H9 (cell line): ENCODE measurements around the gene PRR35. TPM values are rescaled to one million over a fixed set of nuclear protein-coding genes. Genes with fewer than 3 reads are reported as not detected.
A peak's percentile ranks its signal among the peaks of the same experiment; 100 is the strongest.

Experiments used
- DNase-seq: peaks from one replicate; pipeline ENCODE4 v3.0.0-alpha.2; 2017
- H2AFZ ChIP-seq: one replicate; pipeline ENCODE4 v1.6.1; 2013; ENCODE audit warnings: mild to moderate bottlenecking, low read length, control low read depth, moderate library complexity
- H2AK5ac ChIP-seq: 2 replicates; pipeline ENCODE4 v1.6.1; 2013; ENCODE audit warnings: low read length, control low read depth, mixed read lengths; ENCODE audit not compliant: insufficient read length
- H2BK120ac ChIP-seq: one replicate; pipeline ENCODE4 v1.6.1; 2013; ENCODE audit warnings: low read depth, mild to moderate bottlenecking, low read length, control low read depth, inconsistent platforms; ENCODE audit not compliant: poor library complexity, severe bottlenecking
- H2BK12ac ChIP-seq: 2 replicates; pipeline ENCODE4 v1.6.1; 2013; ENCODE audit warnings: low read length, control low read depth, mixed read lengths, low read depth; ENCODE audit not compliant: insufficient read length
- H2BK15ac ChIP-seq: 2 replicates; pipeline ENCODE4 v1.6.1; 2013; ENCODE audit warnings: low read depth, low read length, control low read depth
- H2BK20ac ChIP-seq: one replicate; pipeline ENCODE4 v1.6.1; 2013; ENCODE audit warnings: low read depth, mild to moderate bottlenecking, low read length, control low read depth, inconsistent platforms; ENCODE audit not compliant: poor library complexity, severe bottlenecking
- H2BK5ac ChIP-seq: 2 replicates; pipeline ENCODE4 v1.6.1; 2013; ENCODE audit warnings: low read length, control low read depth, mixed read lengths; ENCODE audit not compliant: insufficient read length
- H3K14ac ChIP-seq: 2 replicates; pipeline ENCODE4 v1.6.1; 2013; ENCODE audit warnings: low read length, control low read depth; ENCODE audit not compliant: insufficient read depth
- H3K18ac ChIP-seq: 2 replicates; pipeline ENCODE4 v1.6.1; 2013; ENCODE audit warnings: low read depth, mild to moderate bottlenecking, mixed read lengths, low read length, control low read depth; ENCODE audit not compliant: insufficient read length
- H3K23ac ChIP-seq: 2 replicates; pipeline ENCODE4 v1.6.1; 2013; ENCODE audit warnings: low read length, control low read depth, mixed read lengths, low read depth; ENCODE audit not compliant: insufficient read length
- H3K23me2 ChIP-seq: 2 replicates; pipeline ENCODE4 v1.6.1; 2013; ENCODE audit warnings: low read depth, mild to moderate bottlenecking, mixed read lengths, low read length, control low read depth; ENCODE audit not compliant: insufficient read length, poor library complexity, severe bottlenecking
- H3K27ac ChIP-seq: 2 replicates; pipeline ENCODE4 v1.5.1; 2013; ENCODE audit warnings: low read length, control low read depth, mixed read lengths, low read depth; ENCODE audit not compliant: insufficient read length
- H3K27me3 ChIP-seq: 2 replicates; pipeline ENCODE4 v1.6.1; 2013; ENCODE audit warnings: low read length, control low read depth, inconsistent platforms; ENCODE audit not compliant: insufficient read depth
- H3K4ac ChIP-seq: 2 replicates; pipeline ENCODE4 v1.6.1; 2013; ENCODE audit warnings: low read depth, mild to moderate bottlenecking, control low read depth, inconsistent platforms, low read length, moderate library complexity
- H3K4me1 ChIP-seq: 2 replicates; pipeline ENCODE4 v1.6.1; 2013; ENCODE audit warnings: low read length, control low read depth, inconsistent platforms; ENCODE audit not compliant: insufficient read depth
- H3K4me2 ChIP-seq: 2 replicates; pipeline ENCODE4 v1.6.1; 2013; ENCODE audit warnings: low read length, control low read depth, mixed read lengths; ENCODE audit not compliant: insufficient read length, insufficient read depth
- H3K56ac ChIP-seq: 2 replicates; pipeline ENCODE4 v1.6.1; 2013; ENCODE audit warnings: low read depth, mild to moderate bottlenecking, mixed read lengths, low read length, control low read depth; ENCODE audit not compliant: insufficient read length
- H3K79me1 ChIP-seq: 2 replicates; pipeline ENCODE4 v1.6.1; 2013; ENCODE audit warnings: low read depth, mild to moderate bottlenecking, moderate library complexity, low read length, control low read depth, inconsistent platforms; ENCODE audit not compliant: insufficient read depth, poor library complexity, severe bottlenecking
- H3K79me2 ChIP-seq: 2 replicates; pipeline ENCODE4 v1.6.1; 2013; ENCODE audit warnings: low read length, control low read depth, inconsistent platforms; ENCODE audit not compliant: insufficient read depth
- H3K9ac ChIP-seq: 2 replicates; pipeline ENCODE4 v1.6.1; 2013; ENCODE audit warnings: low read length, control low read depth, mixed read lengths; ENCODE audit not compliant: insufficient read length; ENCODE audit errors: extremely low read depth
- H3K9me3 ChIP-seq: one replicate; pipeline ENCODE4 v1.6.1; 2013; ENCODE audit warnings: low read depth, low read length, inconsistent platforms; ENCODE audit not compliant: control insufficient read depth
- H3T11ph ChIP-seq: one replicate; pipeline ENCODE4 v1.6.1; 2013; ENCODE audit warnings: mild to moderate bottlenecking, low read length, control low read depth, inconsistent platforms
- H4K20me1 ChIP-seq: one replicate; pipeline ENCODE4 v1.6.1; 2013; ENCODE audit not compliant: control insufficient read depth, insufficient read length, insufficient read depth
- H4K5ac ChIP-seq: 2 replicates; pipeline ENCODE4 v1.6.1; 2013; ENCODE audit warnings: low read depth, mild to moderate bottlenecking, mixed read lengths, low read length, control low read depth; ENCODE audit not compliant: insufficient read length
- H4K8ac ChIP-seq: replicated peaks from 2 replicates; pipeline ENCODE4 v1.6.1; 2013; ENCODE audit warnings: low read length, control low read depth, mixed read lengths, low read depth; ENCODE audit not compliant: insufficient read length
- H4K91ac ChIP-seq: 2 replicates; pipeline ENCODE4 v1.6.1; 2013; ENCODE audit warnings: low read depth, mild to moderate bottlenecking, moderate library complexity, mixed read lengths, low read length, control low read depth; ENCODE audit not compliant: insufficient read length
- H3K27ac Mint-ChIP-seq, 3 experiments: 2 replicates in 2 of 3; 3 replicates in 1 of 3; pipeline ENCODE4 v1.8.0; 2020 to 2021; ENCODE audit warnings: mixed read lengths in 3 of 3, mild to moderate bottlenecking in 1 of 3, moderate library complexity in 1 of 3
- H3K27me3 Mint-ChIP-seq: 2 replicates; pipeline ENCODE4 v1.8.0; 2021; ENCODE audit warnings: low read depth, mild to moderate bottlenecking, moderate library complexity, mixed read lengths
- H3K36me3 Mint-ChIP-seq, 3 experiments: 2 replicates in 2 of 3; 3 replicates in 1 of 3; pipeline ENCODE4 v1.8.0; 2020 to 2021; ENCODE audit warnings: low read depth in 3 of 3, mixed read lengths in 3 of 3; ENCODE audit not compliant: insufficient read depth in 1 of 3
- H3K4me1 Mint-ChIP-seq, 2 experiments: 2 replicates each; pipeline ENCODE4 v1.8.0; 2020; ENCODE audit warnings: mixed read lengths in 2 of 2
- H3K4me3 Mint-ChIP-seq, 2 experiments: 2 replicates in 1 of 2; 3 replicates in 1 of 2; pipeline ENCODE4 v1.8.0; 2020 to 2021; ENCODE audit warnings: mild to moderate bottlenecking in 2 of 2, mixed read lengths in 2 of 2, moderate library complexity in 1 of 2
- H3K9me3 Mint-ChIP-seq, 2 experiments: 2 replicates in 1 of 2; 3 replicates in 1 of 2; pipeline ENCODE4 v1.8.0; 2020; ENCODE audit warnings: mild to moderate bottlenecking in 2 of 2, mixed read lengths in 2 of 2, moderate library complexity in 1 of 2
- WGBS: extraction: QIAGEN DNeasy Blood & Tissue Kit; methylation state at CpG from one replicate; pipeline ENCODE4 v1.1.7; 2013; ENCODE audit warnings: missing lambda C conversion rate, low lambda C conversion rate, mixed read lengths; ENCODE audit not compliant: insufficient read length; ENCODE audit errors: extremely low coverage; 5-methylcytosine and 5-hydroxymethylcytosine counted together
- total RNA-seq: library from RNA; stranded (reverse); gene quantifications from 2 replicates; pipeline ENCODE4 v1.2.1, GENCODE V29; 2021
- TF ChIP-seq, protein P1 (sequence below): fragments of 200-600 bp; sonication (generic); conservative IDR thresholded peaks from 3 replicates; pipeline ENCODE4 v1.8.0; 2021; ENCODE audit warnings: antibody characterized with exemption, mild to moderate bottlenecking

Gene PRR35
- total RNA-seq, 1 experiment from 2014 or later, result 0.33 TPM

DNA sequence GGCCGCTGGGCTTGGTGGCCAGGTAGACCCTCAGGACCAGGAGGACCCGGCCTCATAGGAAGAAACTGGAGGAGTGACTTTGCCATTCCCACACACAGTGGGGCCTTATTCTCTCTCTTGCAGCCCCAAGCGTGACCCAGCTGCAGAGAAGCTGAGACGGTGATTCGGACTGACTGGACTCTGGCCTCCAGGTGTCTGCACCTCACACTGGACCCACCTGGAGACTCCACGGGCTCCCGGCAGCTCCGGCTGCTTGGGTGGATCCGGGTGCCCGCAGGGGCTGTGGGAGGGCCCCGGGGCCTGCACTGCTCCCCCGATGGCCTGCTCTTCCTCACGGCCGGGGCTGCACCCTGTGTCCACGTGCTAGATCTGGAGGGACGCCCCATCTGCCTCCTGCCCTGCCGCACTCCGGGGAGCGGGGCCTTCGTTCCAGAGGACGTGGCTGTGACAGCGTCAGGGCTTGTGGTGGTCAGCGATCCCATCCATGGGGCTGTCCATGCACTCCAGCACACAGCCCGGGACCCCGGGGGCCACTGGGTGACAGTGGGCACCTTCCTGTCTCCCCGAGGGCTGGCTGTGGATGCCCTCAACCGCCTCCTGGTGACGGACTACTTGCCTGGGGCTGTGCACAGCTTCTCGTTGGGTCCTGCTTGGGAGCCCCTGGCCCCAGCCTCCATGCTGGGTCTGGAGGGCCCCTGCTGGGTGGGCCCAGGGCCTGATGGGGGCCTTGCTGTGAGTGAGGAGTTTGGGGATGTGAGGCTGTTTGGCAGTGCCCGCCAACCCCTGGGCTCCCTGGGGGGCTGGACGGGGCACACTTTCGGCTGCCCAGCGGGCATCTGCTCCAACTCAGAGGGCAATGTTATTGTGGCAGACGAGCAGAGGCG is 7.4 kb downstream of the PRR35 start:
- H3K4me1 ChIP-seq, result no peaks in the 10 kb centered on the region
- H4K91ac ChIP-seq, result no peak overlapping the region
- no peak overlapping the region for H2BK20ac ChIP-seq
- H3K56ac ChIP-seq, result no peak overlapping the region
- no peak overlapping the region for H2BK12ac ChIP-seq
- no peak overlapping the region for H3K4ac ChIP-seq
- no peak overlapping the region for H3K18ac ChIP-seq
- no peaks in the 10 kb centered on the region; a peak in 1 of 5 replicates for H3K9me3 Mint-ChIP-seq
- no peaks in the 10 kb centered on the region for H4K20me1 ChIP-seq
- no peak overlapping the region for H2BK120ac ChIP-seq
- H3K9ac ChIP-seq, result no peak overlapping the region
- peaks cover 5% of the 10 kb centered on the region for H3K23me2 ChIP-seq
- no peaks in the 10 kb centered on the region for H3K79me1 ChIP-seq
- peak overlapping the region in 1 of 2 experiments; percentile 17; a peak in 1 of 5 replicates for H3K4me3 Mint-ChIP-seq
- H3K27ac Mint-ChIP-seq, result no peak overlapping the region
- no peak overlapping the region for H4K5ac ChIP-seq
- no peak overlapping the region for H2BK5ac ChIP-seq
- peaks cover 7% of the 10 kb centered on the region for H3K27me3 Mint-ChIP-seq
- no peaks in the 10 kb centered on the region for H3K9me3 ChIP-seq
- peaks cover 13 to 36% of the 10 kb centered on the region in 2 experiments for H3K4me1 Mint-ChIP-seq
- H3K27me3 ChIP-seq, result no peaks in the 10 kb centered on the region; the same call in 1 of the 2 replicates
- WGBS, result no CpG with 5 or more reads among the region's 35 CpGs
- H3K23ac ChIP-seq, result no peak overlapping the region
- H2AFZ ChIP-seq, result no peak overlapping the region
- H2BK15ac ChIP-seq, result no peak overlapping the region
- H4K8ac ChIP-seq, result no peak overlapping the region
- H3T11ph ChIP-seq, result no peak overlapping the region
- H3K79me2 ChIP-seq, result no peaks in the 10 kb centered on the region; the same call in 1 of the 2 replicates
- peaks cover 0 to 2% (median 0%) of the 10 kb centered on the region in 3 experiments; a peak in 2 of 7 replicates for H3K36me3 Mint-ChIP-seq
- no peak overlapping the region for H3K4me2 ChIP-seq
- H3K27ac ChIP-seq, result no peak overlapping the region
- H2AK5ac ChIP-seq, result no peak overlapping the region
- TF ChIP-seq, protein P1, sequence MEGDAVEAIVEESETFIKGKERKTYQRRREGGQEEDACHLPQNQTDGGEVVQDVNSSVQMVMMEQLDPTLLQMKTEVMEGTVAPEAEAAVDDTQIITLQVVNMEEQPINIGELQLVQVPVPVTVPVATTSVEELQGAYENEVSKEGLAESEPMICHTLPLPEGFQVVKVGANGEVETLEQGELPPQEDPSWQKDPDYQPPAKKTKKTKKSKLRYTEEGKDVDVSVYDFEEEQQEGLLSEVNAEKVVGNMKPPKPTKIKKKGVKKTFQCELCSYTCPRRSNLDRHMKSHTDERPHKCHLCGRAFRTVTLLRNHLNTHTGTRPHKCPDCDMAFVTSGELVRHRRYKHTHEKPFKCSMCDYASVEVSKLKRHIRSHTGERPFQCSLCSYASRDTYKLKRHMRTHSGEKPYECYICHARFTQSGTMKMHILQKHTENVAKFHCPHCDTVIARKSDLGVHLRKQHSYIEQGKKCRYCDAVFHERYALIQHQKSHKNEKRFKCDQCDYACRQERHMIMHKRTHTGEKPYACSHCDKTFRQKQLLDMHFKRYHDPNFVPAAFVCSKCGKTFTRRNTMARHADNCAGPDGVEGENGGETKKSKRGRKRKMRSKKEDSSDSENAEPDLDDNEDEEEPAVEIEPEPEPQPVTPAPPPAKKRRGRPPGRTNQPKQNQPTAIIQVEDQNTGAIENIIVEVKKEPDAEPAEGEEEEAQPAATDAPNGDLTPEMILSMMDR, result no peak
- DNase-seq, result no peak
- 0 out of 2 replicates have a peak overlapping the region, but pooled peaks have one; percentile 40 for H3K14ac ChIP-seq
